K562 treated with DMSO at 1 percent for 4 hours (cell line): ENCODE data around the gene GLRA2. TPM values are rescaled to one million over a fixed set of nuclear protein-coding genes. Genes with fewer than 3 reads are reported as not detected.

Experiments used
- total RNA-seq: library from RNA; unstranded; fragments of 300-600 nt; gene quantifications from 2 replicates; pipeline ENCODE4 v1.2.3, GENCODE V29; 2022; ENCODE audit not compliant: insufficient read depth

Gene GLRA2
- total RNA-seq: not detected in 2 replicates

DNA sequence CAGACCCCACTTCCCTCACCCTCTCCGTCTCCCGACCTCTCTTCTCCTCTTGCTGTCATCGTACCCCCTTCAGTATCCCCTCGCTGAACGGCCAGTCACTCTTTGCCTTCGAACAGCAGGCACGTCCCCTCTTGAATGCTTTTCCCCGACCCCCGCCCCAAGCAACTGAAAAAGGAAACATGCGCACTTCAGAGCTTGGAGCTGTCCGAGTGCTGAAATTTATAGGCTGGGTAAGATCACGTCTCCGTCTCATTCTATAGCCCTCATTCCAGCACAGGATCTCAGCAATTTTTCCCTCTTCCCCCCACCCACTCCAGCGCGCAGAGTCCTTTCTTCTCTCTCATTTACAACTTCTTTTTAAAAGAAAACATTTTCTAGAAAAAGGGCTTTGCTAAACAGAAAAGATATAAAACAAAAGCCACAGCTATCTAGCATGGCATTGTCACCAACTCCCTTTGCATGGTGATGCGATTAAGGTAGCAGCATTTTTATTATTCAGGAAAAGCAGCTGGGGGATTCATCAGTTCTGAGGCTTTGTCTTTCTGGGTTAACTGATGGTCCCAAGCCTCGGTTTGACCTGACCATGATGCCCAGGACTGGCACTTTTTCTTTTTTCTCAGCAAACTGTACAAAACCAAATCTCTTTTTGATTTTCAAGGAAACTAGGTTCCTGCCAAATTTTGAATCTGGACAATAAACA is at the start of gene GLRA2:
TSS of gene GLRA2 (plus strand) at position 247 of the 700 bp plus-strand sequence. CDS start 522 bp downstream, outside the sequence.

